NCI-H2196 (cell line): ENCODE data around the gene SEMG2.

Experiments used
- DNase-seq: peaks from one replicate; lab custom pipeline; 2025; ENCODE audit not compliant: unreplicated experiment; lab: John Stamatoyannopoulos, UW

SEMG2 gene

GRCh38 chr20:45221076-45221475 is at the start of gene SEMG2:
Gene SEMG2 (plus strand): TSS chr20:45221373. CDS start chr20:45221390, 17 bp downstream.
- DNase-seq = no peak

GRCh38 chr20:45173522-45173921 is 47.7 kb upstream of the SEMG2 start:
- DNase-seq = no peak

GRCh38 chr20:45174434-45175364 is 46.5 kb upstream of the SEMG2 start, which contains the start of gene PI3:
Gene PI3 (plus strand): TSS chr20:45174902. CDS start chr20:45174923, 21 bp downstream.
- no peak for DNase-seq

GRCh38 chr20:45176526-45177267 is 44.5 kb upstream of the SEMG2 start:
- DNase-seq = no peak

- DNase-seq = no peak
These were observed 42.0 kb upstream of the SEMG2 start for GRCh38 chr20:45179166-45179565.

GRCh38 chr20:45181639-45182038 is 39.5 kb upstream of the SEMG2 start:
- no peak for DNase-seq

GRCh38 chr20:45183084-45183483 is 38.1 kb upstream of the SEMG2 start:
- DNase-seq = no peak

GRCh38 chr20:45187693-45188092 is 33.5 kb upstream of the SEMG2 start:
- no peak for DNase-seq

- no peak for DNase-seq
These were observed 32.0 kb upstream of the SEMG2 start for GRCh38 chr20:45189067-45189609.

GRCh38 chr20:45189861-45190260 is 31.3 kb upstream of the SEMG2 start:
- no peak for DNase-seq

GRCh38 chr20:45191926-45192325 is 29.2 kb upstream of the SEMG2 start:
- no peak for DNase-seq

- DNase-seq = no peak
These were observed 27.8 kb upstream of the SEMG2 start for GRCh38 chr20:45193331-45193730.

GRCh38 chr20:45206725-45207124 is 14.4 kb upstream of the SEMG2 start, which contains the start of gene SEMG1:
Gene SEMG1 (plus strand): TSS chr20:45207033. CDS start chr20:45207054, 21 bp downstream.
- DNase-seq = no peak

GRCh38 chr20:45209924-45210323 is 11.2 kb upstream of the SEMG2 start:
- no peak for DNase-seq

GRCh38 chr20:45211569-45212474 is 9.4 kb upstream of the SEMG2 start:
- DNase-seq = no peak

- DNase-seq = no peak
These were observed 8.3 kb upstream of the SEMG2 start for GRCh38 chr20:45212836-45213235.

- DNase-seq = no peak
These were observed 3.0 kb upstream of the SEMG2 start for GRCh38 chr20:45218124-45218523.

- no peak for DNase-seq
These were observed 2.5 kb upstream of the SEMG2 start for GRCh38 chr20:45218636-45219035.

GRCh38 chr20:45223136-45223535 is 2.0 kb downstream of the SEMG2 start:
- peak; percentile 23 for DNase-seq

- no peak for DNase-seq
These were observed 5.1 kb downstream of the SEMG2 start for GRCh38 chr20:45226287-45226686.
